Pancreas (tissue), 10 donors: ENCODE results near the gene SNX22. TPM values are rescaled to one million over a fixed set of nuclear protein-coding genes. Genes with fewer than 3 reads are reported as not detected.

Experiments used
- ATAC-seq, 4 donors: fragments of 200-7000 bp; cut with Tn5 transposase; one replicate each; pipeline versions ENCODE4 v1.8.0 to v1.9.1; 2020; ENCODE audit warnings: mild to moderate bottlenecking in 4 of 4, moderate library complexity in 4 of 4
- DNase-seq, 6 donors: peaks; one replicate each; pipeline ENCODE4 v3.0.0-alpha.2; 2020
- FAIRE-seq: peaks from 2 replicates; lab custom pipeline; 2012; peaks lifted over from hg19 to GRCh38; lab: Jason Lieb, UNC
- H3K27ac ChIP-seq, 4 donors: fragments of 200-600 bp; sonication (generic); 1 replicate in 3 of 4; 2 replicates in 1 of 4; pipeline versions ENCODE4 v1.5.0 to v1.8.0; 2020
- H3K27me3 ChIP-seq, 4 donors: fragments of 200-600 bp; one replicate each; pipeline ENCODE4 v1.8.0; 2021
- H3K36me3 ChIP-seq, 3 donors: fragments of 200-600 bp; sonication (generic) in 1 of 3; one replicate each; pipeline versions ENCODE4 v1.5.0 to v1.8.0; 2020 to 2021
- H3K4me1 ChIP-seq, 3 donors: fragments of 200-600 bp; one replicate each; pipeline ENCODE4 v1.8.0; 2021
- H3K4me3 ChIP-seq, 4 donors: fragments of 200-600 bp; sonication (generic) in 2 of 4; one replicate each; pipeline versions ENCODE4 v1.5.0 to v1.8.0; 2020 to 2021
- H3K9me3 ChIP-seq, 4 donors: fragments of 200-600 bp; one replicate each; pipeline ENCODE4 v1.8.0; 2021
- CTCF ChIP-seq, 4 donors: fragments of 200-600 bp; sonication (generic) in 3 of 4; IDR thresholded peaks; one replicate each; pipeline versions ENCODE4 v1.5.0 to v1.8.0; 2021; ENCODE audit warnings: antibody characterized with exemption in 4 of 4
- WGBS, 2 donors: extraction: QIAGEN DNeasy Blood & Tissue Kit; methylation state at CpG; one replicate each; pipeline ENCODE4 v1.1.7; 2013; 5-methylcytosine and 5-hydroxymethylcytosine counted together
- intact Hi-C, 3 donors: fragments of 100-400 bp; cut with DNase I; formaldehyde crosslinking; loops; one replicate each; pipeline versions ENCODE4 v1.11.1 to v1.14.2; 2022
- polyA plus RNA-seq, 2 donors: library from polyadenylated mRNA; stranded (reverse); fragments of 200-250 nt; gene quantifications; one replicate each; pipeline ENCODE4 v1.2.3, GENCODE V29; 2013
- total RNA-seq, 6 donors: library from RNA; stranded (reverse); fragmentation: NEBNext Ultra II Directional in 4 of 6; extraction: Animal tissue kit (Norgen Biotek cat#: 25700) in 4 of 6; gene quantifications; one replicate each; pipeline versions ENCODE4 v1.2.1 to v1.2.4, GENCODE V29; 2021 to 2023
- donor health status: healthy with polysubstance abuse.
- donor health status: DM: no; HTN: no; CAD: no; lungs with moderate emphysema.
- donor health status: DM: no; HTN: no; CAD: no.
- donor health status: control.
- donor health status: control.
- donor health status: Bipolar disorder and iron deficiency.
- donor health status: DM: yes; HTN: yes; CAD: no.
- donor health status: DM: no; HTN: no; CAD: no.
- donor health status: DM: no; HTN: no; CAD: no.
- donor health status: DM: yes; HTN: yes; CAD: no.

The SNX22 gene
- total and polyA plus RNA-seq, 8 donors: 0.51 to 4.0 (median 1.3) TPM

DNA sequence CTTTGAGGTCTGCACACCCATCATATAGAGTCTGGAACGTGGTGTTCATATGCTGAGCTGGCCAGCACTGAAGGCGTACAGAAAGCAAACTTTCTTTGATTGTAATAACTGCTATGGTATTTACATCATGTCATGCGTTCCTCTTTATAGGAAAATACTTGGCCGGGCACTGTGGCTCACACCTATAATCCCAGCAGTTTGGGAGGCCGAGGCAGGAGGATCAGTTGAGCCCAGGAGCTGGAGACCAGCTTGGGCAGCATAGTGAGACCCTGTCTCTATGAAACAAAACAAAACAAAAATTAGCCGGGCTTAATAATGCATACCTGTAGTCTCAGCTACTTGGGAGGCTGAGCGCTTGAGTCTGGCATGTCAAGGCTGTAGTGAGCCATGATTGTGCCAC lies 3.4 kb upstream of the SNX22 start:
- no peaks in the 10 kb centered on the region for H3K9me3 ChIP-seq
- ATAC-seq (no peak), DNase-seq (no peak), FAIRE-seq (no peak)
- peaks cover 0 to 9% (median 4%) of the 10 kb centered on the region in 3 donors for H3K4me1 ChIP-seq
- H3K4me3 ChIP-seq: no peak overlapping the region
- H3K36me3 ChIP-seq: peaks cover 0 to 9% (median 0%) of the 10 kb centered on the region in 3 donors
- intact Hi-C loops: no loop called here
- no peaks in the 10 kb centered on the region for H3K27me3 ChIP-seq
- TF ChIP-seq CTCF (IDR thresholded peaks at IDR 0.05): no peak
- 76 to 84% methylated on average over 7 of the region's 7 CpGs for WGBS, 2 donors
- H3K27ac ChIP-seq: no peak overlapping the region

DNA sequence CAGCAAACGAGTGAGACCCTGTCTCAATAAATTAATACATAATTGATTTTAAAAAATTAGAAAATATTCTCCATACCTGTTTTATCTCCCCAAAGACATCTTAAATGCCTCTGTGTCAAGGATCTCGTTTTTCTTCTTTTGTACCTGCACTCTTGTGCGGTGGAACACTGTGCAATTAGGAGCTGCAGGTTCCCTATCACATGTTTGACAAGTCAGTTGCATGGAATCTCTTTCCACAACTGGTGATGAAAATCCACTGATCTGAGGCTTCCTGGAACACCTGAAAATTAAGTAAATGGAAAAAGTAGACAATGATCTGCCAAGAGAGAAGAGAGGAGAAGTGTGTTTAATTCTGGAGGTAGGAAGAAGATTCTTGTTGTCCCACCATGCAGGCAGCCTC lies 3.0 kb upstream of the SNX22 start:
- intact Hi-C loops: no loop called here
- DNase-seq (no peak), FAIRE-seq (no peak), ATAC-seq (no peak)
- Histone ChIP-seq H3K9me3 (no peaks in the 10 kb centered on the region), H3K36me3 (peaks cover 0 to 8% (median 0%) of the 10 kb centered on the region in 3 donors), H3K4me1 (peaks cover 0 to 11% (median 4%) of the 10 kb centered on the region in 3 donors), H3K27me3 (no peaks in the 10 kb centered on the region), H3K4me3 (no peak overlapping the region), H3K27ac (no peak overlapping the region)
- WGBS, 2 donors: 68 to 77% methylated on average over 3 of the region's 3 CpGs
- no peak for TF ChIP-seq CTCF (IDR thresholded peaks at IDR 0.05)

- peaks cover 0 to 11% (median 4%) of the 10 kb centered on the region in 3 donors for H3K4me1 ChIP-seq
- ATAC-seq (no peak), DNase-seq (no peak), FAIRE-seq (no peak)
- TF ChIP-seq CTCF (IDR thresholded peaks at IDR 0.05): no peak
- no peaks in the 10 kb centered on the region for H3K36me3 ChIP-seq
- no peak overlapping the region for H3K27ac ChIP-seq
- intact Hi-C loops: no loop called here
- H3K9me3 ChIP-seq: no peaks in the 10 kb centered on the region
- H3K4me3 ChIP-seq: no peak overlapping the region
- H3K27me3 ChIP-seq: no peaks in the 10 kb centered on the region
These were observed 2.1 kb upstream of the SNX22 start for GRCh38 chr15:64149424-64149823.

- no peak for ATAC-seq
- 77 to 83% methylated on average over 9 of the region's 9 CpGs for WGBS, 2 donors
- TF ChIP-seq CTCF (IDR thresholded peaks at IDR 0.05): no peak
- Histone ChIP-seq H3K4me3 (no peak overlapping the region), H3K36me3 (peaks cover 0 to under 1% (median 0%) of the 10 kb centered on the region in 3 donors), H3K27ac (no peak overlapping the region), H3K4me1 (peaks cover 0 to 11% (median 4%) of the 10 kb centered on the region in 3 donors), H3K9me3 (no peaks in the 10 kb centered on the region), H3K27me3 (no peaks in the 10 kb centered on the region)
- DNase-seq: no peak
- no peak for FAIRE-seq
- intact Hi-C loops: no loop called here
These were observed 1.5 kb upstream of the SNX22 start for GRCh38 chr15:64149893-64150578.
